Hypothalamus (tissue), 51 donors: ENCODE data around the gene NACC2.
"Not testable (repeated sequence)": the region's sequence is repeated elsewhere in the genome, so short reads cannot be mapped to it uniquely, and the experiment has no call there.

Source experiments
- DNase-seq, 51 donors: peaks; one replicate each; lab custom pipeline; 2025; lab: John Stamatoyannopoulos, UW

Gene NACC2

DNA sequence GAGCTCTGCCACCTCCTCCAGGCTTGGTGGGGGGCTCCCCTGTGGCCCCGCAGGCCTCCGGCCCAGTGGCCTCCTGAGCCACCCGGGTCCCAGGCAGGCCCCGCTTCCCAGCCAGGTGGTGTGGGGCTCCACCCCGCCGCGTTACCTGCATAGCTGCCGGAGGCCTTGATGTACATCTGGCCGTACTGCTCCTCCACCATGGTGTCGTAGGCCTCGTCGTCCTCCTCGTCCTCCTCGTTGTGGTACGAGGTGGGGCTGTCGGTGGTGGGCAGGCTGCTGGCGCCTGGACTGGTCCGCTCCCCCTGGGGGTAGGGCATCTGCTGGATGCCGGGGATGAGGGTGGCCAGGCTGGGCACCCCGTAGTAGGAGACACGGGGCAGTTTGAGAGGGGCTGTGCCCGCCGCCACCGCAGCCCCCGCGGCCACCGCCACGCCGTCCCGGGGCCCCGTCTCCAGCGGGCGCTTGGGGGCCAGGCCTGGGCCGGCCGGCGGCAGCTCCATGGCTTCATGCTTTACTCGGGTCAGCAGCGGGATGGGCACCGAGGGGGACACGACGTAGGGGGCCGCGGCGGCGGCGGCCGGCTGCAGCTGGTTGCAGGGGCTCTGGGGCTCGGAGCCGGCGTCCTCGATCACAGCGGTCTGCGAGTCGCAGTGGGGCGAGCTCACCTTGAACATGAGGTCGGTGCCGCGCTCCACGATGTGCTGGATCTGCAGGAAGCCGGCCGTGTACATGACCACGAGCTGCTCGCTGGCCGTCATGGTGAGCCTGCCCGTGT, 45.4 kb downstream of the NACC2 start:
- DNase-seq, result no peak

DNA sequence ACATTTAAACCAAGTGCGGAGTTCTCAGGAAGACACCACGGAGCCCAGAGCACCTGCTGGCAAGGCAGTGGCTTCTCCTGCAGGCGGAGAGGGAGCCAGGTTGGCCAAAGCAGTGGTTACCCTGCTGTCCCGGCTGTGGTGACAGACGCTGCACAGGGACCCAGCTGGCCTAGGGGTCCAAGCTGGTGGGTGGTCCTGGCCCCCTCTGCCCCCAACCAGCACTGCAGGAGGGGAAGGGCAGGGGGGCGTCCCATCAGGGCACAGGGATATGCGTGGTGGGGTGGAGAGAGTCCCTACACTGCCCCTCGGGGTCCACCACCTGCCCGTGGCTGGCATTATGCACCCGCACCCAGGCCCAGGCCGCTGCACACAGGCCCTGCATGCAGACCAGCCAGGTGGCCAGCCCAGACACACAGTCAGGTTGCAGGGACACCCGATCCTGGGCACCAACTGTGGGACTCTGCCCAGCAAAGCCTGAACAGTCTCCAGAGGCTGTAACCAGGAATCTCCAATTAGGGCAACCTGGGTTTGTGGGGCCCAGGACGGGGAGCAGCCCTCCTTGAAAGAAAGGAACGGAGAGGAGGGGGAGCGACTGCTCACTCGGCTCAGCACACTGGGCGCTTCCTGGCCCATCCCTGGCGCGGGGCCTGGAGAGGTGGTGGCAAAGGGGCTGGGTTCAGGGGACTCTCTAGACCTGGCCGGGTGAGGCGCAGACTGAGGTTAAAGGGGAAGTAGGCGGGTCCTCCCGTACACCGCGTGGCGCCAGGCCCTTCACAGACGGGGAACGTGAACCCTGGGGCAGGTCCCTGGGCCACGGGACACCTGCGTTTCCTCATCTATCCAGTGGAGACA, 46.3 kb downstream of the NACC2 start:
- DNase-seq, result no peak

DNA sequence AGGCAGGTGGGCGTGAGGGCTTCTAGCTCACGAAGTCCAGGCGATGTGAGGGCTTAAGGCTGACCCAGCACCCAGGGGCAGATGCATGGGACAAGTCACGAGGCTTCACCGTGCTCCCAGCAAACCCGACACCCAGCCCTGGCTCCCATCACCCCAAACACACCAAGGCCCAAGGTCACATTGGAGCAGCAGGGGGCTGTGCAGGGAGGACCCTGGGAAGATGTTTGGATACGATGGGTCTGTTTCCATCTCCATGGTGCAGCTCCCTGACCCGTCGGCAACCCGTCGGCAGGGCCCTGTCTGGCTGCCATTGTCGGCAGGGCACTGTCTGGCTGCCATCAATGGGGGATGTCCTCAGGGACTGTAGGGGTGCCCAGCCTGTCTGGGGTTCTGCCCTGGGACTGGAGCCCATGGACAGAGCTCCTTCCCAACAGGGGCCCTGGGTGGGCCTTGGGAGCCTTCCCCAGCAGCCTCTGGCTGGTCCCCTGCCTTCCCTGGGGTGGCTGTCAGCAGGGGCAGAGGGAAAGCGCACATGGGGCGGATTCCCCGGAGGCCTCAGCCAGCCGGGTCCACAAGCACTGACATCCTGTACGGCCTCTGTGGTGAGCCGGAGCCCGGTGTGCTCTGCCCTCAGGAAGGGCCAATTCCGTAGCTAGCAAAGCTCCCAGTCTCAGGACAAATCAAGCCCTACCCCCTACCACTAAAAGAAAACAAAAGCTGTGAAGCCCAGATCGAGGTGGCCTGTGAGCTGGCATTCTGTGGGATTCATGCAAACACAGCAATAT, 47.1 kb downstream of the NACC2 start:
- peak in 1 of 51 donors; percentile 39 for DNase-seq

DNA sequence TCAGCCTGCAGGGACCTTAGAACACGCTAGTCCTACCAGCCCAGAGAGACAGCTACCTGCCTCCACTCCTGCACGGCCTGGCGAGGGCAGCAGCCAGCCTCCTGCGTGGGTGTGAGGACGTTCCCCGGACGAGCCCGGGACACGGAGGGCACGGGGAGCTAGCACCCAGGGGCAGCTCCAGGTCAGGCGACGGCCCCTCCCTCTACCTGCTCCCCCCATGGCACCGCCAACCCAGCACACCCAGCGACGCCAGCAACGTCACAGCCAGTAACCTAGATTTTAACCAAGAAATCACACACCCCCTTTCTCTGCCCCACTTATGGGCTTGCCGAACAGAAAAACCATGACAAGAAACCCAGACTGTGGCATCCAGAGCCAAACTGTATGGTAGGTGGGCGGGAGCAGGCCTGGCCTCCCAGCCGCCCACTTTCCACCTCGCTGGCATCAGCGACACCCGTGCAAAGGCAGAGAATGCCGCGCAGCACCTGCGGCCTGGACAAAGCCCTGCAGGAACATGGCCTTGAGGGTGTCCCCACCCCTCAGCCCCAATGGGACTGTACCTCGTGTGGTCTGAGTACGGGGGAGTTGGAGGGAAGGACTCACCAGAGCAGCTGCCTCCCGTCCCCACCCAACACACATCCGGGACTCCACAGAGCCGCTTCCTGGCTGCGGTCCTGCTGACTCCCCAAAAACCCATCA, 47.9 kb downstream of the NACC2 start:
- DNase-seq, result no peak

DNA sequence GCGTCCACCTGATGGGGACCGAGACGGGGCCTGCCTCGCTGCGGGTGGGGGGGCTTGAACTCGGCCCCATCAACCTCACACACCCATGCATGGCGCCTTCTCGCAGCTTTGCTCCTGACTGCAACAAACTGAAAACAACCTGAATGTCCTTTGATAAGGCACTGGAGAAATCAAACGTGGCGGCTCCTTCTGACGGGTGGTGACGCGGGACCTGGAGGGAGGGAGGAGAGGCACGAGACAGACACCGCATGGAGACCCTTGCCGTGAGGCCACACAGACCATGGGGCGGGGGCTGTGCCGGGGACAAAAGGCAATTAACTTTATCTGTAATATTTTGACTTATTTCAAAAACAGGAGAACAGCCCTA, 48.6 kb downstream of the NACC2 start:
- no peak for DNase-seq

DNA sequence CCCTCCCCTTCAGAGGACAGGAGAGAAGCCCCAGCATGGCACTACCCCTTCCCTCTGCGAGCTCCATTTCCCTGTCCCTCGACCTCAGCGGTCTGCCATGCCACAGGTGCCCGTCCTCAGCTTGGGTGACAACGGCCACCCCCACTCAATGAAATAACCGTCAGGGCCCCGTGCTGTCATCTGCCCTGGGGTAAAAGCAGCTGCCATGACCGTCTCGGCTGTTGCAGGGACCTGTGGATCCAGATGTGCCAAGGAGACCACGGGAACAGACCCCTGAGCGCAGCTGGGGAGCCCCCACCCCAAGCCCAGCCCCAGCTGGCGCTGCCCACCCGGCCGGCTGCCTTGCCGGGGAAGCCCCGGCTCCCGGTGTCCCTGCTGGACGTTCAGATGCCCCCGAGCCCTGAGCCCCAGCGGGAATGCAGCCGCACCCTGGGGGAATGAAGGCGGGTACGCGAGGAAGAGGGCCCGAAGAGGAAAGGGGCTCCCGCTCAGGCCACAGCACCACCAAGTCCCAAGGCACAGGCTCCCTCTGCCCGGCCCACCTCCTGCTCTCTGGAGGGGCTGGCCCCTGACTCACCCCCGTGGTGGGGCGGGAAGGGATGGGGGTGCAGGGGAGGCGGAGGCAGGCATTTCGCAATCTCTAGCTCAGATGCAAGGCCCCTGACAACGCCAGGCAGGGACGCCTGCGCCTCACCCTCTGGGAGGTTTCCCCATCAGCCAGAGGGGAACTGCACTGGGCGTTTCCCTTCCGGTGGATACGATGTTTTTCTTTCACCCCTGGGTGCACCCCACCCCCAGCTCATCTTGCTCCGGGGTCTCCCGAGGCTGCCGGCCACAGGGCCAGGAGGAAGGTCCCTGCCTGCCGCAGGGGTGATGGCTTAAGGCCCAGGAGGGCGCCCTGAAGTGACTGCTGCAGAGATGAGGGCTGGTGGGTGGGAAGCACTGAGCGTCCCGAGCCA, 49.2 kb downstream of the NACC2 start:
- no peak for DNase-seq

DNA sequence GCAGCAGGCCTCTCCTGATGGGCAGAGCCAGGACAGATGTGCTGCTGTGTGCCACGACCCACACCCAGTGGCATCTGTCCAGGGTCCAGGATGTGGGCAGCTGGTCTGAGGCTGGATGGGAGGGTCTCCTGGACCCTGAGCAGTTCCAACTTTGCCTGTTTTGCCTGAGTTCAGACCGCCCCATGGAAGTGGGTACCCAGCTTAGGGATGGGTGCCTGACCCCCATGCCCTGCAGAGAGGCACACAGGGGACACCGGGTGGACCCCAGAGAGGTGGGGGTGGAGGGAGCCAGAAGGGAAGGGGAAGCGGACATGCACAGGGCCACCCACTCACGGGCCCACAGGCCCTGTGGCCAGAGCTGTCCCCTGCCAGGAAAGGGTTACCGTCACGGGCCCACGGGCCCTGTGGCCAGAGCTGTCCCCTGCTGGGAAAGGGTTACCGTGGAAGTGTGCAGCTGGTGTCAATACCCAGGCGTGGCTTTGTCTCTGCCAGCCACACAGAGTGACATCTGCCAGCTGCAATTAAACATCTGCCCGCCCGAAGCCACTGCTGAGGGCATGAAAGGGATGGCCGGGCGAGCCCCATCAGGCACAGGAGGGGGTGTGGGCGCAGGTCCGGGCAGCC, 50.0 kb downstream of the NACC2 start:
- DNase-seq, result peak in 16 of 51 donors; percentile 22 to 73 (median 42)

DNA sequence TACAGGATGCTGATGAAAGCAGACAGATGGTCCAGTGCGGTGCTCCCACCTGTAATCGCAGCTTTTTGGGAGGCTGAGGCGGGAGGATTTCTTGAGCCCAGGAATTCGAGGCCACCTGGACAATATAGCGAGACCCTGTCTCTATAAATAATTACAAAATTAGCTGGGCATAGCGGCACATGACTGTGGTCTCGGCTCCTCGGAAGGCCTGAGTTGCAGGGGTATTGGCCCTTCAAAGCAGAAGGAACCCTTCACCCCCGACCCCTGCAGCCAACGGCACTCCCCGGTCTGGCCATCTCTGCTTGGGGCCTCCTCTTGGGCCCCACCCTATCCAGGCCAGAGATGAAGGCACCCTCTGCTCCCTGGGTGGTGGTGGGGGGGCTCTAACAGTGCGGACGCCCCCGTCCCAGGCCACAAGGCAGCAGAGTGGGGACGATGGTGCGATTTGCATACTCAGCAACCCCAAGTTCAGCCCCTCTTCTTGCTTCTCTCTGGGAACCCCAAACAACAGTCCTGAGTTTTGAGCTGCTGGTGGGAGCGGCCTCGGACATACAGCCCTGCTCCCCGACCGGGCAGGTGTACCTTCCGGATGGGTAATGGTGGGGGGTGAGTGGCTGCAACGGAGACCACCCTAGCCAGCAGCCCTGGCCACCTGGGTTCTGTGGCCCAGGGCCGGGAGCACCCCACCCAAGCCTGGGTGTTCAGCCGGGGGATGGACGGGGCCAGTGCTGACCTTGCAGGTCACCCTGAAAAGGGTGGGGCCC, 50.7 kb downstream of the NACC2 start:
- no peak for DNase-seq

DNA sequence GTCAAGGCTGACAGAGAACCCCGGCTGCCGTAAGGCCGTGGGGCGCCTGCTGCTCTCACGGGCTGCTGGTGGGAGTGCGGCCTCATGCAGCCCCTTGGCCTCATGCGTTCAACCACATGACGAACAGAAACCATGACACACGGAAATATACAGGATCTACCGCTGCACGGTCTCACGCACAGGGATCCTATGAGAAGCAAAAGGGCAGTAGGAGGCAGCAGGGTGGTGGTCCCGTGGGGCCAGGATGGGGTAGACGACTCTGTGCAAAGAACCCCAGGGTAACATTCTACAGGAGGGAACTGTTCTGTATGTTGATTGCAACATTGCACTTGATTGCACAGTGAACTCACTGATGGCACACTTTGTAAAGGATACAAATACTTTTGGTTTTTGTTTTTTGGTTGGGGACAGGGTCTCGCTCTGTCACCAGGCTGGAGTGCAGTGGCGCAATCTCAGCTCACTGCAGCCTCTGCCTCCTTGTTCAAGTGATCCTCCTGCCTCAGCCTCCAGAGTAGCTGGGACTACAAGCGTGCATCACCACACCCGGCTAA, 51.6 kb downstream of the NACC2 start:
- no peak for DNase-seq

DNA sequence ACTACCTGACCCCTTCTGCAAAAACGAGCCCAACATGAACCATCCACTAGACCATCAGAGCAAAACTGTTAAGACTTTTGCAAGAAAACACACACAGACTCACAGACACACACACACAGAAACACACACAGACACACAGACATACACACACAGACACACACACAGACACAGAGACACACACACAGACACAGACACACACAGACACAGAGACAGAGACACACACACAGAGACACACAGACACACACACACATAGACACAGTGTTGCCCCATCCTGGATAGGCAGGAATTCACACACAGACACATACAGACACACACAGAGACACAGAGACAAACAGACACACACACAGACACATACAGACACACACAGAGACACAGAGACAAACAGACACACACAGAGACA, 52.5 kb downstream of the NACC2 start:
- no peak for DNase-seq

DNA sequence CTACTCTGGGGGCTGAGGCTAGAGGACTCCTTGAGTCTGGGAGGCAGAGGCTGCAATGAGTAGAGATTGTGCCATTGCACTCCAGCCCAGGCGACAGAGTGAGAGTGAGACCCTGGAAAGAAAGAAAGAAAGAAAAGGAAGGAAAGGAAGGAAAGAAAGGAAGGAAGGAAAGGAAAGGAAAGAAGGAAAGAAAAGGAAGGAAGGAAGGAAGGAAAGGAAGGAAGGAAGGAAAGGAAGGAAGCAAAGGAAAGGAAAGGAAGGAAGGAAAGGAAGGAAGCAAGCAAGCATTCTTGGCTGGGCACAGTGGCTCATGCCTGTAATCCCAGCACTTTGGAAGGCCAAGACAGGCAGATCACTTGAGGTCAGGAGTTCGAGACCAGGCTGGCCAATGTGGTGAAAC, 54.2 kb downstream of the NACC2 start:
- not testable (repeated sequence) for DNase-seq

DNA sequence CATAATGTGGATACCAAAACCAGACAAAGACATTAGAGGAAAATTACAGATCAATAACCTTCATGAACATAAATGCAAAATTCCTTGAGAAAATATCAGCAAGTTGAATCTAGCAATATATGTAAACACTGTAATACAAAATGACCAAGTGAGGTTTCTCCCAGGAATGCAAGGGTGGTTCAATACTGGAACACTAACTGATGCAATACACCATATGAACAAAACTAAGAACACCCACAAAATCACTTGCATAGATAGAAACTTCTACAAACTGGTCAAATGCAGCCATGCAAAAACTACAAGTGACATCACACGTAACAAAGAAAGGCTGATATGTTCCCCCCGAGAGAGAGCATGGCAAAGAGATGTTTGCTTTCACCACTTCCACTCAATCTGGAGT, 55.6 kb downstream of the NACC2 start:
- no peak for DNase-seq

DNA sequence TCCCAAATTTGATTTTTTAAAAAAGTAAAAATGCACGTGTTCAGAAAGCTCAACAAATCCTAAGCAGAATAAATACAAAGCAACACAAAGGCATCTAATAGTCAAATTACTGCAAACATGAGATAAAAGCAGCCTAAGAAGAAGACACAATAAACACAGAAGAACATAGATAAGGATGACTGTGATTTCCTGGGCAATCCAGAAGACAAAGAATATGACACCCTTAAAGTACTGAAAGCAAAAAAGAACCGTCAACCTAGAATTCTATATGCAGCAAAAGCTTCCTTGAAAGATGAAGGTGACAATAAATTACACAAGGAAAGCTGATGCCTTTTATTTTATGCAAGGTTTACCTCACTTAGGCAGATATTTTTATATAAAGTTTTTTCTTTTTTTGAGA, 58.2 kb downstream of the NACC2 start:
- DNase-seq, result no peak

DNA sequence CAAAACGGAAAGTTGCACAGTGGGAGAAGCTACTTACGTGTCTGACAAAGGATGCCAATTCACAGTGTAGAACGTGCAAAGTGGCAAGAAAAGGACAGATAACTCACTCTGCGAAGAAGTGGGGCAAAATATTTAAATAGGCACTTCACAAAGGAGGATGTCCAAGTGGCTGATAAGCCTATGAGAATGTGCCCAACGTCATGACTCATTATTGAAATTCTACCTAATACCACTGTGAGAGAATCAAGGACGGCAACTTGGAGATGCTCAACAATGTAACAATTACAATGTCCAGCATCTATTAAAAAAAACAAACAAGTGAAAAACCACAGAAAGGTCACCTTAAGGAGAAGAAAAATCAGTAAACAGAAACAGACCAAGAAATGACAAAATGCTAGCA, 59.0 kb downstream of the NACC2 start:
- DNase-seq, result no peak

DNA sequence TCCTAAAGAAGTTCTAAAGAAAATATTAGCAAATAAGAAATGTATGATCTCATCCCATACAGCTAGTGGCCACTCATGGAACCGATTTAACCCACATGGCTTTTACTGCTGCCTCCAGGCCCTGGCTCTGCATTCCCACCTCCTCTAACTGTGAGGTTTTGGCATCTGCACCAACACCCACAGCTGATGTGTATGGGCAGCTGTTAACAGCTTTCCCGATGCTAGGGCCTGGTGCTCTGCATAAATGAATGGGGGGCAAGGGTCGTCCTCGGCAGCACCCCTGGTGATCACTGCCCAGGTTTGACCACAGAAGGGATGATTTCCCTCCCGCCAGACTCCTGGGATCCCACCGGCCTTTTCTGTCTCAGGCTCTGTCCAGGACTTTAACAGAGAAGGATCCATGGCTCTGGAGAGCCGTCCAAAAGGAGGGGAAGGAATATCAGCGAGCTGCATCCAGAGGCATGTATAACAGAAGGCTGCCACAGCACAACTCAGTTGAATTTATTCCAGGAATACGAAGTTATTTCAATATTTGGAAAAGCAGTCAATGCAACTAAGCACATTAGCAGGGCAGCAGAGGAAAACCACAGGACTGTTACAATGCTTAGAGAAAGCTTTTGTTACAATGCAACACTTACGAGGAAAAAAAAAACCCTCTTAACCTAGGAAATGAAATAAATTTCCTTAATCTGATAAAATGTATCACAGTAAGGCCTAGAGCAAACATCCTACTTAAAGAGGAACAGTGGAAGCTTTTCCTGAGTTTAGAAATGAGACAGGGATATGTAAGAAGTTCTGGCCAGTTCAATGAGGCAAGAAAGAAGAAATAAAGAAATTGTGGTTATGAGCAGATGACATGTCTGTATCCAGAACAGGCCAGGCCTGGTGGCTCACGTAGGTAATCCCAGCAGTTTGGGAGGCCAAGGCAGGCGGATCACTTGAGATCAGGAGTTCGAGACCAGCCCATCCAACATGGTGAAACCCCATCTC, 63.1 kb downstream of the NACC2 start:
- DNase-seq, result no peak

DNA sequence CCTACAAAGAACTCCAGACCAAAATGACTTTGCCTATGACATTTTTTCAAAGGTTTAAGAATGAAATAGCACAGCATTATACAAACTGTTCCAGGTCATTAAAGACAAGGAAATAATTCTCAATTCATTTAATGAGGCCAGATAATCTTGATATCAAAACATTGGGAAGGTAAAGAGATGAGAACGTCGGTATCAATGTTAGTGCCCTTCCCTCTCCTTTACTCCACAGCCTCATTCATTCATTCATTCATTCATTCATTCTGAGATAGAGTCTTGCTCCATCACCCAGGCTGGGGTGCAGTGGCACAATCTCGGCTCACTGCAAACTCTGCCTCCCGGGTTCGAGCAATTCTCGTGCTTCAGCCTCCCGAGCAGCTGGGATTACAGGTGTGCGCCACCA, 64.0 kb downstream of the NACC2 start:
- DNase-seq, result no peak

DNA sequence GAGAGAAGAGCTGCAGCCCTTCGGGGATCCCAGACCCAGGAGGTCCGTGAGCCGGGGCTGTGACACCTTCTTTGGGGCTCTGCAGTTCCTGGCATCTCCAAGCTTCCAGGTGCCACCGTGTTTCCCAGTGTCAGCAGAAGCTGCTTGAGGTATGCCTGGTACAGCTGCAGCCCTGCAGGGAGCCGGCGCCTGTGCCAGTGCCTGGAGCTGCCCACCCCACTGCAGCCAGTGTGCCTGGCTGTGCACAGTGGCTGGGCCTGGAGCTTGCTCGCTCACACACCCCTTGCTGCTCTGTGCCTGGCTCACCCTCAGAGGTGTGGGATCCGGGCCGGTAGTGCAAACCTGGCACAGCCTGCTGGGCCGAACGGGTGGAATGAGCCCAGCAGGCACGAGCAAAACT, 65.5 kb downstream of the NACC2 start:
- DNase-seq, result no peak
